Activated CD4-positive, alpha-beta T cell treated with anti-CD3 and anti-CD28 coated beads, Interleukin-2, amount 10 ng/mL, durations not matched to agents 7 days and 5 days (primary cell): ENCODE measurements around the gene TFAP2B. TPM values are rescaled to one million over a fixed set of nuclear protein-coding genes. Genes with fewer than 3 reads are reported as not detected.

Experiments
- CTCF ChIA-PET: fragments of 350-600 bp; sonication (Branson Sonifier 250); formaldehyde crosslinking; loops from one replicate; lab custom pipeline; 2021; ENCODE audit warnings: antibody characterized with exemption; lab: Charles Lee
- POLR2A ChIA-PET: fragments of 350-600 bp; sonication (Branson Sonifier 250); formaldehyde crosslinking; loops from one replicate; lab custom pipeline; 2021; ENCODE audit warnings: antibody characterized with exemption; lab: Charles Lee
- DNase-seq: peaks from one replicate; pipeline ENCODE4 v3.0.0-alpha.2; 2020
- H3K27ac Mint-ChIP-seq: one replicate; pipeline ENCODE4 v1.8.0; 2021; ENCODE audit warnings: mild to moderate bottlenecking, moderate library complexity, mixed read lengths
- H3K27me3 Mint-ChIP-seq: one replicate; pipeline ENCODE4 v1.8.0; 2021; ENCODE audit warnings: mixed read lengths
- H3K36me3 Mint-ChIP-seq: one replicate; pipeline ENCODE4 v1.8.0; 2021; ENCODE audit warnings: low read depth, mixed read lengths
- H3K4me1 Mint-ChIP-seq: one replicate; pipeline ENCODE4 v1.8.0; 2021; ENCODE audit warnings: mixed read lengths
- H3K4me3 Mint-ChIP-seq: one replicate; pipeline ENCODE4 v1.8.0; 2021; ENCODE audit warnings: mild to moderate bottlenecking, moderate library complexity, mixed read lengths
- H3K9me3 Mint-ChIP-seq: one replicate; pipeline ENCODE4 v1.8.0; 2021; ENCODE audit warnings: mixed read lengths
- total RNA-seq, 2 experiments: library from RNA; stranded (reverse); gene quantifications; one replicate each; pipeline ENCODE4 v1.2.3, GENCODE V29; 2021

TFAP2B gene
- total RNA-seq, 2 experiments from 2014 or later: not detected

DNA sequence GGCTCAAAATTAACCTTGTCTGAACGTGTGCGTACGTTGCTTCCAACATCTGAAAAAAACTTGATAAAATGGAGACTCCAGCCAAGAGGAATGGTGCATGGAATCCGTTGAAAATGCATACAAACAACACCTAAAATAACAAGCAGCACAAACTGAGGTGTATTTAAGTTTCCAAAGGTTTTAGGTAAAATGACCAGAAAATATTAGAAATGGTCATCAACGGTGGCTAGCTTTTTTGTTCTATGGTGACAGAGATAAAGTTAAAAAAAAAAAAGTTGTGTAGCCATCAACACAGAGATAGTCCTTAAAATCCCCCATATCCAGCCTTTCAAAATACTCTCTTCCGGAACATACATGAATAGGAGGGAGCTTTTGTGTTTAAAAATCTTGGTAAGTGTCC lies 651 bp upstream of the TFAP2B start:
- H3K27me3 Mint-ChIP-seq: peaks cover 74% of the 10 kb centered on the region
- H3K36me3 Mint-ChIP-seq: peaks cover 3% of the 10 kb centered on the region
- POLR2A ChIA-PET: no interaction called here
- no peak for DNase-seq
- no peak overlapping the region for H3K4me3 Mint-ChIP-seq
- CTCF ChIA-PET: no interaction called here
- H3K4me1 Mint-ChIP-seq: peaks cover 6% of the 10 kb centered on the region
- no peak overlapping the region for H3K27ac Mint-ChIP-seq
- no peaks in the 10 kb centered on the region for H3K9me3 Mint-ChIP-seq

DNA sequence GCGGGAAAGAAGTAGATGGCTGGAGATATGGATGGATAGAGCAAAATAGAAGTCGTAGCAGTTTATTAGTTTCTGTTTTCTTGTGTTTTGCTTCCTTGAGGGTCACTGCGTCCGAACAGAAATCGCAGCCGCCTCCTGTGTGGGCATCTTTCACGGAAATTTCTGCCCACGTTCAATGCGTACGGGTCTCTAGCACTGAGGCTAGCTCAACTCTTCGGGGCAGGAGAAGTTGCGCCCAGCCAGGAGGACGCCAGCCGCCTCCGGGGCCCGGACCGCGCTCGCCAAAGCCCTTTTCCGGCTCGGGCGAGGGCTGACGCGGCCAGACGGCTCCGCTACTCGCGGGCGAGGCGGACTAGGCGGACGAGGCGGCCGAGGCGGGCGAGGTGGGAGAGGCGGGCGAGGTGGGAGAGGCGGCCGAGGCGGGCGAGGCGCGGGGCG lies 814 bp downstream of the TFAP2B start:
- ChIA-PET POLR2A (no interaction called here), CTCF (no interaction called here)
- peaks cover 80% of the 10 kb centered on the region for H3K27me3 Mint-ChIP-seq
- peaks cover 6% of the 10 kb centered on the region for H3K4me1 Mint-ChIP-seq
- peaks cover 3% of the 10 kb centered on the region for H3K36me3 Mint-ChIP-seq
- DNase-seq: no peak
- H3K9me3 Mint-ChIP-seq: no peaks in the 10 kb centered on the region
- H3K4me3 Mint-ChIP-seq: no peak overlapping the region
- no peak overlapping the region for H3K27ac Mint-ChIP-seq

DNA sequence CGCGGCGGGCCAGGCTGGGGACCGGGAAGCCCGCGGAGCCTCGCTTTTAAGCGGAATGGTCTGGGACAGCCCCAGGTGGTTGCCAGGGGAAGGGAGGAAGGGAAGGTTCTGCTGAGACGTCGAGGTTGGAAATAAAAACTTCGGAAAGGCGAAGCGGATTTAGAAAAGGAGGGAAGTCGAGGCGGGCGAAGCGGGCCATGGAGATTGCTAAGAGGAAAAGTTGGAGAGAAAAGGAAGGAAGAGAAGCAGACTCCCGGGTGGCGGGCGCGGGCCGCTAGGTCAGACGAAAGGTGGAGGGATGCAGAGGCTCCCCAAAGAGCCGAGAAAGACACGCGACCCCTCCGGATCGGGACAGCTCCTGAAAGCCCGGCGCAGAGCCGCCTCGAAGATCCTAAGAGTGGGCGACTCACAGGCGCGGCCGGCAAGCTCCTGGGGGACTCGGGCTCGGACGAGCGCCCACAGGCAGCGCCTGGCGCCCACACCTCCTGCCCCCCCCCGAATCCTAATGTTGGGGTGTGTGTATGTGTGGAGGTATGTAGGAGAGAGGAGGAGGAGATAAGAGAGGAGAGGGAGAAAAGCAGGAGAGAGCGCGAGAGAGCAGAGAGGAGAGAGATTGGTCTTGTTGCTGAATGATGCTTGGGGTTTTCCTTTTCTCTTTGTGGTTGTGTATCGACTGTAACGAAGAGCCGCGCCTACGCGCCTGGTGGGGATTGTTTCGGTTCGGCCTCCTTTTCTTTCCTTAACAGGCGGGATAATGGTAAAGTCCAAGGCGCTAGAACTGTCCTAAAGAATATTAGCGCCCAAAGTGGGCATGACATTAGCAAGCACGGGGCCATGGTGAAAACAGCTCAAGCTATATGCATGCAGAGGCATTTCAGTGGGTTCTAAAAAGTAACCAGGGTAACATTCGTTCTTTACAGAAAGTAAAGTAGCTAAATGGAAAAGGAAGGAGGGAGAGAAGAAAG lies 1.5 kb downstream of the TFAP2B start:
- Mint-ChIP-seq H3K27ac (peak overlapping the region; percentile 31), H3K9me3 (no peaks in the 10 kb centered on the region), H3K4me3 (no peak overlapping the region), H3K36me3 (peaks cover 3% of the 10 kb centered on the region), H3K4me1 (peaks cover 6% of the 10 kb centered on the region), H3K27me3 (peaks cover 83% of the 10 kb centered on the region)
- CTCF ChIA-PET: interaction anchor here (1.1 kb wide), 1 partner anchor 103 kb away, joined by 3 read pairs; no protein-coding TSS in a partner anchor
- POLR2A ChIA-PET: no interaction called here
- DNase-seq: no peak

DNA sequence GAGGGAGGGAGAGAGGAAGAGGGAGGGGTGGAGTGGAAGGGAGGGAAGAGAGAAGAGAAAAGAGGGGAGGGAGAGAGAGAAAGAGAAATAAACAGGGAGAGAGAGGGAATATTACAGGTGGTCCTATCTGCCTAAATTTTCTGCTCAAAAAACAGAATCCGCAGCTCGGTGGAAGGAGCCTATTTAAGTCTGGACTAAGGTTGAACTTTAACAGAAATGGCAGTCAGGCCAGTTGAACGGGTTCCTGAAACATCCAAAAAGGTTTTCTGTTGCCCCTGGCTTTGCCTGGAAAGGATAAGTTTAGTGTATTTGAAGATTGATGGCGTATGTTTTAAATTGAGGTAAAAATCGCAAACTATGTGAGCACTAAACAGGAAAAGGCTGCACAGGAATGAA lies 2.2 kb downstream of the TFAP2B start:
- Mint-ChIP-seq H3K4me1 (peaks cover 6% of the 10 kb centered on the region), H3K4me3 (no peak overlapping the region), H3K27me3 (peaks cover 86% of the 10 kb centered on the region), H3K36me3 (peaks cover 3% of the 10 kb centered on the region), H3K27ac (no peak overlapping the region), H3K9me3 (no peaks in the 10 kb centered on the region)
- no peak for DNase-seq
- ChIA-PET CTCF (interaction anchor here (1.1 kb wide), 1 partner anchor 103 kb away, joined by 3 read pairs; no protein-coding TSS in a partner anchor), POLR2A (no interaction called here)

DNA sequence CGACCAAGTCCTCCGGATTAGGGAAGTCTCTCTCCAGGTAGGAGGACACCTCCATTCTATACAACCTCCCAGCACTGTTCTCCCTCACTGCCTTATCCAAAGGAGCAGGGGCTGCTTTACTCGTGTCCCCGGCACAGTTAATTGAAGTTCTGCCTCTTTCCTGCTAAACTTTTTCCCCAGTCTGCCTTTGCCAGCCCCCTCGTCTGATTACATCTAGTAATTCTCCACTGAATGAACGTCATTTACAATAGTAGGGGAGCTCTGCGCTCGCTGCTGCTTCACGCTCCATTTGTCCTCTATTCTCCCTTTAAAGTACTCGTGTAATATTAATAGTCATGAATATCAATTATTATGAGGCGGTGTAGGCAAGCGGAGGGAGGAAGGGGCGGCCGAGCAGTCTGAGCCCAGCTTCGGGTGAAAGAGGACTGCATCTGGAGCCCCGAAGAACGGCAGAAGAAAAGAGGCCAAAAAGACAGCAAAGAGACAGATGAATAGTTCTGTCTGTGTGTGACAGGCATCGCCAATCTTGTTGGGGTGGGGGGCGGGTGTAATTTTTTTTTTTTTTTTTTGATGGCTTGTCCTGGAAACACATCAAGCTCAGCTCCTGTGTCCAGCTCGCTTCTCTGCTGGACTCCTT lies 2.9 kb downstream of the TFAP2B start:
- Mint-ChIP-seq H3K9me3 (no peaks in the 10 kb centered on the region), H3K4me1 (peaks cover 4% of the 10 kb centered on the region), H3K27me3 (peaks cover 92% of the 10 kb centered on the region), H3K4me3 (no peak overlapping the region), H3K27ac (no peak overlapping the region), H3K36me3 (peaks cover 3% of the 10 kb centered on the region)
- POLR2A ChIA-PET: no interaction called here
- CTCF ChIA-PET: no interaction called here
- no peak for DNase-seq

DNA sequence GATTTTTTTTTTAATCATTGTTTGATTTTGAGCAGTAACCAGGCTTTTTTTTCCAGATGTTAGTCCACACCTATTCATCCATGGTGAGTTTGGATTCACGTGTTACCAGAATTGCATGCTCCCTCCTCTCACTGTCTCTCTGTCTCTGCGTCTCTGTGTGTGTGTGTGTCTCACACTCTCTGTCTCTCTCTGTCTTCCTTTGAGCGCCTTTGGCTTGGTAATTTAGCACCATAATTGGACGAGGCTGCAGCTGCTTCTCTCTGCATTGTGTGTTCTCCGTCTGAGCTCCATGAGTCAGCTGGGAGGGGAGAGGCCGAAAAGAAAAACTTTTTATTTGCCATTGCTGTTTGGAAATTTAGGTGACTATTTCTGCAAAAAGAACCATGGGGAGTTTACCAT lies 3.4 kb downstream of the TFAP2B start:
- Mint-ChIP-seq H3K9me3 (no peaks in the 10 kb centered on the region), H3K4me1 (peaks cover 4% of the 10 kb centered on the region), H3K27me3 (peaks cover 92% of the 10 kb centered on the region), H3K27ac (no peak overlapping the region), H3K36me3 (peaks cover 3% of the 10 kb centered on the region), H3K4me3 (no peak overlapping the region)
- POLR2A ChIA-PET: no interaction called here
- no peak for DNase-seq
- CTCF ChIA-PET: no interaction called here

DNA sequence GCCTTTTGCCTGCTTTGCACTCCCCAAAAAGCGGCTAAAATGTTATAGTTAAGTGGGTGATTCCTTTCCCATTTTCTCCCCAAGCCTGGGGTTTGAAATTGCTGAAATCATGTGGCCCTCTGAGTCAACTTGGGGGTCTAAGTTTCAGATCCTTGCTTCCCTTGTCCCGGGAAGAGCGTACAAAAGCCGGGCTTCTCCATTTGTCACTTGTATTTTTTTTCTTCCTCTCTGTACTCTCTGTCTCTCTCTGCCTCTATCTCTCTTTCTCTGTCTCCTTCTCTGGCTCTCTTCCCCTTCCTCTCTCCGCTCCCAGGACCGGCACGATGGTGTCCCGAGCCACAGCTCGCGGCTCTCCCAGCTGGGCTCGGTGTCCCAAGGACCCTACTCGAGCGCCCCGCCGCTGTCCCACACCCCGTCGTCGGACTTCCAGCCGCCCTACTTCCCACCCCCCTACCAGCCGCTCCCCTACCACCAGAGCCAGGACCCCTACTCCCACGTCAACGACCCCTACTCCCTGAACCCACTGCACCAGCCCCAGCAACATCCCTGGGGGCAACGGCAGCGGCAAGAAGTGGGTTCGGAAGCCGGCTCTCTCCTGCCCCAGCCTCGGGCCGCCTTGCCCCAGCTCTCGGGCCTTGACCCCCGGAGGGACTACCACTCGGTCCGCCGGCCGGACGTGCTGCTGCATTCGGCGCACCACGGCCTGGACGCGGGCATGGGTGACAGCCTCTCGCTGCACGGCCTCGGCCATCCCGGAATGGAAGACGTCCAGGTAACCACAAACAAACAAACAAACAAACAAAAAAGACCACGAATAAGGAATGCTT lies 4.6 kb downstream of the TFAP2B start:
- Mint-ChIP-seq H3K36me3 (peaks cover 3% of the 10 kb centered on the region), H3K27me3 (peaks cover 86% of the 10 kb centered on the region), H3K4me3 (no peak overlapping the region), H3K27ac (no peak overlapping the region), H3K4me1 (peaks cover 4% of the 10 kb centered on the region), H3K9me3 (no peaks in the 10 kb centered on the region)
- CTCF ChIA-PET: no interaction called here
- DNase-seq: no peak
- POLR2A ChIA-PET: no interaction called here

DNA sequence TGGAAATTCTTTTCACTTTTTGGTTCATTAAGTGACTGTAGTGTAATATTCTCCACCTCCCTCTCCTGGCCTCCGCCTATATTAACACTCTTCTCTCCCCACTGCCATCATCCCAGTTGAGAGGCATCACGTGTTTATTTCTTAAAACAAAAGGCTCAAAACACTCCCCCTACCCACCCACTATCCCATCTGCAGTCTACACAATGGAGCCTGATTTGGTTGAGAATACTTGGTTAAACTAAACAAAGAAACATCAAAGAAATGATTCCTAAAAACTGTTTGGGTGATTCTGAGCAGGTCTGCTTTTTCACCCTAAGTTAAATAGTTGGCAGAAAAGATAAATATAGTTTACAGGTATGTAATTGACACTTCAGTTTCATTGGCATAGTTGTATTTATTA lies 5.9 kb downstream of the TFAP2B start:
- Mint-ChIP-seq H3K4me3 (no peak overlapping the region), H3K4me1 (peaks cover 4% of the 10 kb centered on the region), H3K27ac (no peak overlapping the region), H3K9me3 (no peaks in the 10 kb centered on the region), H3K36me3 (peaks cover 3% of the 10 kb centered on the region), H3K27me3 (peaks cover 84% of the 10 kb centered on the region)
- no peak for DNase-seq
- ChIA-PET CTCF (no interaction called here), POLR2A (no interaction called here)

DNA sequence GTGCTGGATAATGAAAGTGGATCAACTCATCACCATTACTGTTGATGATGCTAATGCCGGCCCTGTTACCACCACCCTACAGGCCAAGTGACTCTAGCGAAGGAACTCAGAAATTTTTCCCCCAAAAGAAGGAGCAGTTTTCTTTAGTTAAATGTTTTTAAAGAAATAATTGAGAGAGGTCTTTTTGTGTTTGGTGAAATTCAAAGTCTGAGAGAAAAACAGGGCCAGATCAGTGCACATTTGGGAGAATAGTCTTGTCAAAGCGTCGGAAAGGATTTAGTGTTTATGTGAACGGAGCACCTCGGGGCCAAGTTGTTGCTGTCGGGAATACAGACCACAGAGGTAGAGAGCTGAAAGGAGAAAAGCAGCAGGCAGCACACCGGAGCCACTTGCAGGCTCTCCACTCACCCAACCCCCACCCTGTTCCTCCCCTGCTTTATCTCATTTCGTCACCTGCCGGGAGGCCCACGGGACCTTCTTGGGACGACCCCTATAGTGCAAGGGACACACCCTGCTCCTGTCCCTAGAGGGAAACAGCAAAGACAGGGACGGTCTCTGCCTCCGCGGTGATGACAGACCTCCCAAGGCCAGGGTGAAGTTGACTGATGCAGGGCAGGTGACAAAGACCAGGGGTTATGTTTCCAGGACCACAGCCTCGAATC lies 6.8 kb downstream of the TFAP2B start:
- H3K9me3 Mint-ChIP-seq: no peaks in the 10 kb centered on the region
- peaks cover 83% of the 10 kb centered on the region for H3K27me3 Mint-ChIP-seq
- no peaks in the 10 kb centered on the region for H3K36me3 Mint-ChIP-seq
- ChIA-PET CTCF (no interaction called here), POLR2A (no interaction called here)
- no peak for DNase-seq
- no peak overlapping the region for H3K4me3 Mint-ChIP-seq
- peaks cover under 1% of the 10 kb centered on the region for H3K4me1 Mint-ChIP-seq
- H3K27ac Mint-ChIP-seq: no peak overlapping the region

DNA sequence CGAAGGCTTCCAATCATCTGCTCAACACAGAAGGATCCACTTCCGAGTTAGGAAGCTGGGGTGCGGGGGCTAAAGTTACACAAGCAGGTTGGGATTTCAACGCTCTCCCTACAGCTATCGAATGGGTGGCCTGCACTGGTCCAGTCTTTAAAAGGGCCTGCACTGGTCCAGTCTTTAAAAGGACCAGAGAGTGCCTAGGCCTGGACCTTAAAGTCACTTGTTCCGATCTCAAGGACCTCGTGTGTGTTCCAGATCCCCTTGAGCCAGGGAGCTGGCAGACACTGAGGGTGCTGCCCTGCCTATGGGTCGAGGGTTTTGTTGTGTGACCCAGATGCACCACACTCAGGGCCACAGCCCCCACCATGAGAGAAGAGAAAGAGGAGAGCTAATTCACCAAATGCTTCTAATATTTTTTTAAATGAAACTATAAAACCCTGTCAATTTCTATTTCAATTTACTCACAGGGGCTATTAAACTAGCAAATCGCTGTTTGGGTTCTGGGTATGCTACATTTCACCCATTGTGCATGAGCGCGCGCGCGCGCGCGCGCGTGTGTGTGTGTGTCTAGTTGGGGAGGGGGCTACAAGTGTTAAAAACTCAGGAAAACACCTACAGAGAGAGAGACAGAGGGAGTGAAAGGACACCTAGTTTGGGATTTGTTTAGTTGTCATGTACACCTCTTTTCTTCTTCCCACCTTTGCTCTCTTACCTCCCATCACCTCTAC lies 7.5 kb downstream of the TFAP2B start:
- POLR2A ChIA-PET: no interaction called here
- Mint-ChIP-seq H3K27ac (no peak overlapping the region), H3K36me3 (no peaks in the 10 kb centered on the region), H3K4me1 (no peaks in the 10 kb centered on the region), H3K4me3 (no peak overlapping the region), H3K27me3 (peaks cover 80% of the 10 kb centered on the region), H3K9me3 (no peaks in the 10 kb centered on the region)
- CTCF ChIA-PET: no interaction called here
- DNase-seq: no peak

DNA sequence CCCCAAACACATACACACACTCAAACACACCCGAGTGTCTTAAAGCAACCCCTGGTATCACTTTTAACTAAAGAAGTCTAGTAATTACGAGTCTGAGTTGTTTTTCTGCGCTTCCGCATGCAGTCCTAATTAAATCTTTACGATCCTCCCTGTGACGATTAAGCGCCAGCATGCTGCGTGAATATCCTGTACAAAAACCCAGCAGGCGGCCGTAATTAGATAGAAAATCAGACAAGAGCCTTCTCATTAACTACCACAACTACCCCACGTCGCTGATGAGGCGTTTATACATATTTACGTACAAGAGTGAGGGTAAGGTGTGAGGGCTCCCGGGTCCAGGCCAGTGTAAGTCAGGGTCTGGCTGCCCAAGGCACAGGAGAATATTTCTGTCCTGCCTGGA lies 8.1 kb downstream of the TFAP2B start:
- Mint-ChIP-seq H3K4me3 (no peak overlapping the region), H3K27ac (no peak overlapping the region), H3K9me3 (no peaks in the 10 kb centered on the region), H3K27me3 (peaks cover 75% of the 10 kb centered on the region), H3K36me3 (no peaks in the 10 kb centered on the region), H3K4me1 (no peaks in the 10 kb centered on the region)
- ChIA-PET POLR2A (no interaction called here), CTCF (no interaction called here)
- no peak for DNase-seq

DNA sequence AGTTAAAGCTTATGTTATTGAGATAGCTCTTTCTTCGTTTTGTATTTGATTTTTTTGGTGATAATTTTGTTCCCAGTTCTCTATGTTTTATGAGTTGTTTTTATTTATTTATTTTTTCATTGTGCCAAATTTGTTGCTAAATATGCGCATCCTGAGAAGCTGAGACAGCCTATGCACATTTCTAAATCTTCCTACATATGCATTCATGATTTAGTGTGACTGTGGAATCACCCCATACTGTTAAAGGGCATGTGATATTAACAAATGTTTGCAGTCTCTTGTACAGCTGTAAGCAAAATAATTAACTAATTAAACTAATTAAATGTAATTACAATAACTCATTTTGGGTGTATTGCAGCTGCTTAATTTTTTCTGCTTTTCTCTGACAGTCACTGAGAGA lies 10.4 kb downstream of the TFAP2B start:
- no peaks in the 10 kb centered on the region for H3K9me3 Mint-ChIP-seq
- no peaks in the 10 kb centered on the region for H3K4me1 Mint-ChIP-seq
- no peak overlapping the region for H3K4me3 Mint-ChIP-seq
- ChIA-PET POLR2A (no interaction called here), CTCF (interaction anchor here (0.8 kb wide), 1 partner anchor 15 kb away, joined by 3 read pairs; no protein-coding TSS in a partner anchor)
- no peak for DNase-seq
- peaks cover 55% of the 10 kb centered on the region for H3K27me3 Mint-ChIP-seq
- no peaks in the 10 kb centered on the region for H3K36me3 Mint-ChIP-seq
- no peak overlapping the region for H3K27ac Mint-ChIP-seq
